ENCODE results near the gene KLRG1.

The KLRG1 gene

DNA sequence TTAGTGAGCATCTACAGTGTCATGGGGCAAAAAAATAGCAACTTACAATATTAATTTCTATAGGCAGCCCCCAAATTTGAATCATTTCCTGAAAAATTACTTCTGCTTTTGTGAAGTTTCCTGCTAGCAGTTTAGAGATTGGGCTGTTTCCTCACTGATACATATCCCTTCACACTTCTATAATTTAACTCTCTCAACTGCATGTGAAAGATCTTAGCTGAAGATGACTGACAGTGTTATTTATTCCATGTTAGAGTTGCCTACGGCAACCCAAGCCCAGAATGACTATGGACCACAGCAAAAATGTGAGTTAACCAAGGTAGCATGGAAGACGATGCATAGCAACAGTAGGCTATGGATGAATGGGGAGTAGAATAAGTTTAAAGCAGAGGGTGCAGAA is at the start of gene KLRG1:
KLRG1 (plus strand) TSS at position 134 of the 400 bp plus-strand sequence; CDS start at position 224, 90 bp downstream.
- H3K4me3 ChIP-seq (replicated peaks; ENCODE audit: low read depth, low read length), result no peak within 1 kb of the TSS
- no peak for DNase-seq (ENCODE audit: extremely low read depth, low read depth)
- TF ChIP-seq, protein P1, sequence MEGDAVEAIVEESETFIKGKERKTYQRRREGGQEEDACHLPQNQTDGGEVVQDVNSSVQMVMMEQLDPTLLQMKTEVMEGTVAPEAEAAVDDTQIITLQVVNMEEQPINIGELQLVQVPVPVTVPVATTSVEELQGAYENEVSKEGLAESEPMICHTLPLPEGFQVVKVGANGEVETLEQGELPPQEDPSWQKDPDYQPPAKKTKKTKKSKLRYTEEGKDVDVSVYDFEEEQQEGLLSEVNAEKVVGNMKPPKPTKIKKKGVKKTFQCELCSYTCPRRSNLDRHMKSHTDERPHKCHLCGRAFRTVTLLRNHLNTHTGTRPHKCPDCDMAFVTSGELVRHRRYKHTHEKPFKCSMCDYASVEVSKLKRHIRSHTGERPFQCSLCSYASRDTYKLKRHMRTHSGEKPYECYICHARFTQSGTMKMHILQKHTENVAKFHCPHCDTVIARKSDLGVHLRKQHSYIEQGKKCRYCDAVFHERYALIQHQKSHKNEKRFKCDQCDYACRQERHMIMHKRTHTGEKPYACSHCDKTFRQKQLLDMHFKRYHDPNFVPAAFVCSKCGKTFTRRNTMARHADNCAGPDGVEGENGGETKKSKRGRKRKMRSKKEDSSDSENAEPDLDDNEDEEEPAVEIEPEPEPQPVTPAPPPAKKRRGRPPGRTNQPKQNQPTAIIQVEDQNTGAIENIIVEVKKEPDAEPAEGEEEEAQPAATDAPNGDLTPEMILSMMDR (IDR thresholded peaks at IDR 0.05; ENCODE audit: low read depth, low read length, missing control alignments), result no peak

DNA sequence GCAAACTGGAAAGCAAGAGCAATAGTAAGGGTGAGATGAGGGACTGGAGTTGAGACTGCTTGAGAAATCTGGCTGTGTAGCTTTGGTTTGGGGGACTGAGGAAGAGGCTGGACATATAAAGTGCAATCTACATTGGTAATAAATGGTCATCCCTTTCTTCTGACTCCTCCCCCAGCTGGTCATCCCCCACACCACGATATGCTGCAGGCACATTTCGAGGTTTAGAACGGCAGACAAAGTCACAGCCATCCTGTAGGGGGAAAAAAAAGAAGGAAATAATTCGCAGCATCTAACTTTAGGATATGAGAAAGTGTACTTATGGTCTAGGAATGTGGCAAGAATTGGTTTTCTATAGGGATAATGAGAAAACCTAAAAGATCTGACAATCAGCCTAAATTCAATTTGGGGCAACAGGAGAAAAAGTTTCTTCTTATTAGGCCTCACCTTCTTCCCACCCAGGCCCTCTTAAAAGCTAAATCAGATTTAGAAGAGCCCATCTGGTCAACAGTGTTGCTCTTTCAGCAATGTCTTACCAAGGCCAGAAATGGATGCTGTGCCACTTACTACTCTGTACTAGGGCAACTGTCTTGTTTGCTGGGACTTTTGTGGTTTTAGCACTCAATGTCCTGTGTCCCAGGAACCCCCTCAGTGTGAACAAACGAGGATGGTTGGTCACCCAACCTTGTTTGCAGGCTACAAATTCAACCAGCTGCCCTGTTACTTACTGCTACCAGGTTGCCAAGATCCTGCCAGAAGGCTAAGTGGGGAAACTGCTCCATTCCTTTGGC is 47.5 kb upstream of the KLRG1 start:
- DNase-seq (ENCODE audit: extremely low read depth, low read depth), result no peak
- no peak overlapping the region for H3K4me3 ChIP-seq (replicated peaks; ENCODE audit: low read depth, low read length)
- TF ChIP-seq, protein P1 (IDR thresholded peaks at IDR 0.05; ENCODE audit: low read depth, low read length, missing control alignments), result no peak

DNA sequence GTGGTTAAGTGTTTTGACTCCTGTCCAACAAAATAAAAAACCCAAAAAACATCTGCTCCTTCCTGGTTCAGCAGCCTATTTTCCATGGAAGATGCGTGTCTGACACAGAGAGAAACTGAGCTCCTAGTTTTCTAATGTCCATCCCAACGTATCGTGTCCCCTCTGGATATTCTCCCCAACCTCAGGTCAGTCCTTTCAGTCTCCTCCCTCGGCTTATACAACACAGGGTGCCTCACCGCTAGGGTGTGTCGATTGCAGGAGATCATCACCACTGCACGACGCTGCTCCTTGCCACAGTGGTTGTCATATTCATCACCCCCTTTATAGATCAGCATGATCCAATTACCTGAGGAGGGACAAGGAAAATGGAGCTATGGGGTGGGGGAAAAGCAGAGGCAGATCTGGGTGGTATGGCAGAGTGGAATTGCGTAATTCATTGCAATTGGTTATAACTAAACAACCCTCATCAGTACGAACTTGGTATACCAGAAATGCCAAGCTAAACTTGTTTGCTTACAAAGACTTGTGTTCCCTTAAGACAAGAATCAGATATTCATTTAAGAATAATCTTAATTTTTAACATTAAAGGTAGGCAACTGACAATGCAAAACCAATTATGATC is 45.7 kb upstream of the KLRG1 start:
- H3K4me3 ChIP-seq (replicated peaks; ENCODE audit: low read depth, low read length), result no peak overlapping the region
- TF ChIP-seq, protein P1 (IDR thresholded peaks at IDR 0.05; ENCODE audit: low read depth, low read length, missing control alignments), result no peak
- no peak for DNase-seq (ENCODE audit: extremely low read depth, low read depth)

DNA sequence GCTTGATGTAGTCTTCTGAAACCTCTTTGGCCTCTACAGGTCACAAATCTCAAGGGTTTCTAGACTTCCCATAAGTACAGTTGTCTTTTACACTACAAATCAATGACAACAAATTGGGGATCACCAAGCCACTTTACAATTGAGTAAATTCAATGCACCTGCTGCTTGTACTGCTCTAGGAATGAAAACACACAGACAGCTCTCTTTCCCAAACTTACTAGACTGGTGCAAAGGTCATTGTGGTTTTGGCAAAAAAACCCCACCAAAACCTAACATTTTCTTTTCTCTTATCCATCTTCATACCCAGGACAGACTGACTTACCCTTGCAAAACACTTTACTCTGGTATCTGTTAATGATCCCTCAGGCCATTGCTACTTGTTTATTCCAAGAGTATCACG is 42.6 kb upstream of the KLRG1 start:
- no peak overlapping the region for H3K4me3 ChIP-seq (replicated peaks; ENCODE audit: low read depth, low read length)
- TF ChIP-seq, protein P1 (IDR thresholded peaks at IDR 0.05; ENCODE audit: low read depth, low read length, missing control alignments), result no peak
- DNase-seq (ENCODE audit: extremely low read depth, low read depth), result no peak

DNA sequence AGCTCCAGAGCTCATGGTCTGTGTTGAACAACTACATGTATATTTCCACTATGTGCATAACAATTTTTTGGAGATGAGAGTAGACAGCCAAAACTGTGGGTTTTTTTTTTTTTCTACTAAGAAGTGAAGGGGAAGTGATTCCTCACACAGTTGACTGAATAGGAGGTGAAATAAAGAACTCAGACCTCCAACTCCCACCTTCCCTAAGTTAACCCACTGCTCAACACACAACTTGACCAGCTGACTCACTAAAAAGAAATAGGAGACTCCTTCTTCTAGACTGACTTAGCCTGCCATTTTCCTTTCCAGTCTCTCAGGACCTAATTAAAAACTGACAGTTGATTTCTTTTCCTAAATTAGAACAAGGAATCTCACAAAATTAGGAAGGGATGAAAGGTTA is 41.6 kb upstream of the KLRG1 start:
- TF ChIP-seq, protein P1 (IDR thresholded peaks at IDR 0.05; ENCODE audit: low read depth, low read length, missing control alignments), result no peak
- peak overlapping the region; percentile 88 for H3K4me3 ChIP-seq (replicated peaks; ENCODE audit: low read depth, low read length)

DNA sequence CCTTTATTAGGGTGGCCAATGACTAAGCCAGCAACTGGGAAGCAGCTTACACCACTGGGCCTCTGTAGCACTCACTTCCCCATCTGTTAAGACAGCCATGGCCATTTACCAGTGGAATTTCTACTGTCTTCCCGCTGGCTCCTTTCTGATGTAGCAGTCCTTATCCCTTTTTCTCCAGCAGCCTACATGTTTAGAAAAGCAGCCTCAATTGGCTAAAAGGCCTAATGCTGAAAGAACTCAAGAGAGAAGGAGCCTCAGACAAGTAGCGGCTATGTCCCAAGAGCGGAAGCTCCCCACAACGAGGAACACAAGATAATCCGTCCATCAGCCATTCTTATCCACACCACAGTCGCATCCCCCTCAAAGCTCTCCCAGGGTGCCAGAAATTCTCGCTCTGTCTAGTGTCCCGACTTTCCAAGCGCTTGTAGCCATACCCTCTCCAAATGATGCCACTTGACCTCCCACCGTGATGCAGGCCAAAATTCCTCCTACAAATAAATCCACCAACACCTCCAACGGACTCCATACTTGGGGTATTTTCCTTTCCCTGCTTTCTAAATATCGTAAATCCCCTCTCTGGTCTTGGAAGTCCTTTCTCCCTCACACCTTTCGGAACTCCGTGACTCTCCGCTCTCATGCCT is 40.5 kb upstream of the KLRG1 start:
- TF ChIP-seq, protein P1 (IDR thresholded peaks at IDR 0.05; ENCODE audit: low read depth, low read length, missing control alignments), result no peak
- H3K4me3 ChIP-seq (replicated peaks; ENCODE audit: low read depth, low read length), result peak overlapping the region; percentile 88
- no peak for DNase-seq (ENCODE audit: extremely low read depth, low read depth)

More for the DNA sequence above, 41.6 kb upstream of the KLRG1 start:
- DNase-seq (ENCODE audit: extremely low read depth, low read depth), result no peak

Data from HFF-Myc (cell line).